KBM-7 (cell line): ENCODE measurements around the gene DENND10.
A peak's percentile ranks its signal among the peaks of the same experiment; 100 is the strongest.
"Not testable (repeated sequence)": the region's sequence is repeated elsewhere in the genome, so short reads cannot be mapped to it uniquely, and the experiment has no call there.

Source experiments
- DNase-seq: peaks from one replicate; pipeline ENCODE4 v3.0.0-alpha.2; 2015
- in situ Hi-C: fragments of 300-500 bp; cut with MboI; formaldehyde crosslinking; loops from 2 replicates; pipeline ENCODE4 v1.14.3; 2020; ENCODE audit warnings: low sequenced_read_pairs, low pct_unique_long_range_greater_than_20kb, mixed read lengths

Gene DENND10

GRCh38 chr10:119120875-119121274, 17.0 kb downstream of the DENND10 start:
- DNase-seq = no peak
- in situ Hi-C loops = no loop called here

GRCh38 chr10:119125942-119126341, 22.0 kb downstream of the DENND10 start:
- in situ Hi-C loops = no loop called here
- DNase-seq = no peak

DNA sequence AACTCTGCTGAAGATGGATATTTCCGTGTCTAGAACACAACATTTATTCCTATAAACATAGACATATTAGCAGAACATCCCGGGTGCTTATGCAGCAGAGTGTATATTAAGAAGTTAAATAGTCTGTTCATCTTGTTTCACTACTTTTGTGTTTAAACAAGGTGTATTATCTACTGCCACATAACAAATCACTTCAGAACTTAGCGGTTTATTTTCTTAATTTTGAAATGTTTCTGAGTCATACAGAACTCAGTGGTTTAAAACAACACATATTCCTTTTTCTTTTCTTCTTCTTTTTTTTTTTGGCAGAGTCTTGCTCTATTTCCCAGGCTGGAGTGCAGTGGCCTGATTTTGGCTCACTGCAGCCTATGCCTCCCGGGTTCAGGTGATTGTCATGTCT, 25.8 kb downstream of the DENND10 start:
- no peak for DNase-seq
- in situ Hi-C loops = no loop called here

DNA sequence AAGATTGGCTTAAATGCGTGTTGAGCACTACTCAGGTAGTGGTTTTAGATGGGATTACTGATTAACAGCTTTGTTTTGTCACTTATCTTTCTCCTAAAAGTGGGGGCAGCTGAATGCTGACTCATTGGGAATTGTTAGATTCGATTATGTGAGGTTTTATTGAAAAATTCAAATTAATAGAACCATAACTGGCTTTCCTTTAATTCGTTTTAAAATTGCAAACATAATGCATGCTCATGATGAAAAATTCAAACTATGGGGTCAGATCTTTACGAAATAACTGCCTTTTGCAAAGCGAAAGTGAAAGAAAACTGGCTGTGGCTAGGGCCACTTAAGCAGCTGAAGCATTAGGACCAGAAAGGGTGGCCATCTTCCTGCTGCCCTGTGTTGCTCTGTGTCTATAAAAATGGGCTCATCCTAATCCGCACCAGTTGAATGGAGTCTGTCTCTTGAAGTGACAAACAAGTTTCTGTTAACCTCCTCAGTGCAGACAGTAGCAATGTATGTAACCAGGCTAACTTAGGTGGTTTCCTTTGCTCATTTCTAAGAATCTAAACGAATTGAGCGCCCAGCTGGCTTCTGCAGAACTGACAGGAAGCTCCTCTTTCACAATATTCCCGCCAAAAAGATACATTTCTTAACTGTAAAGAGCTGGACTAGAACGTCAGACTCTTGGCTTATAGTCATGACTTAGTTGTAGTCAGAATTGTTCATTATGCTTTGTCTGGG, 27.8 kb downstream of the DENND10 start:
- peak; percentile 92 for DNase-seq
- in situ Hi-C loops = no loop called here

GRCh38 chr10:119132521-119133345, 28.8 kb downstream of the DENND10 start:
- in situ Hi-C loops = no loop called here
- DNase-seq = no peak

- DNase-seq = no peak
These were observed 30.0 kb downstream of the DENND10 start for GRCh38 chr10:119133949-119134348.

GRCh38 chr10:119135513-119135881, 31.6 kb downstream of the DENND10 start:
- in situ Hi-C loops = no loop called here

More at GRCh38 chr10:119133949-119134348, 30.0 kb downstream of the DENND10 start:
- in situ Hi-C loops = no loop called here

DNA sequence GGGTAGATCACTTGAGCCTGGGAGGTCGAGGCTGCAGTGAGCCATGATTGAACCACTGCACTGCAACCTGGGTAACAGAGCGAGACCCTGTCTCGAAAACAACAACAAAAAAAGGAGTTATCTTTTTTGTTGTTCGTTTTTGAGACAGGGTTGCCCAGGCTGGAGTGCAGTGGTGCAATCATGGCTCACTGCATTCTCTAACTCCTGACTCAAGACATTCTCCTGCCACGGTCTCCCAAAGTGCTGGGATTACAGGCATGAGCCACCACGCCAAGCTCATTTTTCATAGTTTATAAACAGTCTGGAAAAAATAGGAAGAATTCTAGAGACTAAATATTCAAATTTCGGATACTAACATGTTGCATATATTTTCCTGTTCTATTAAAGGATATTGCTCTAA, 32.2 kb downstream of the DENND10 start:
- DNase-seq = no peak
- in situ Hi-C loops = no loop called here

More at GRCh38 chr10:119135513-119135881, 31.6 kb downstream of the DENND10 start:
- DNase-seq = peak; percentile 65

- in situ Hi-C loops, DNase-seq: not testable (repeated sequence)
These were observed 34.0 kb downstream of the DENND10 start for GRCh38 chr10:119137878-119138277.

- in situ Hi-C loops = no loop called here
- no peak for DNase-seq
These were observed 34.7 kb downstream of the DENND10 start for GRCh38 chr10:119138346-119139306.

DNA sequence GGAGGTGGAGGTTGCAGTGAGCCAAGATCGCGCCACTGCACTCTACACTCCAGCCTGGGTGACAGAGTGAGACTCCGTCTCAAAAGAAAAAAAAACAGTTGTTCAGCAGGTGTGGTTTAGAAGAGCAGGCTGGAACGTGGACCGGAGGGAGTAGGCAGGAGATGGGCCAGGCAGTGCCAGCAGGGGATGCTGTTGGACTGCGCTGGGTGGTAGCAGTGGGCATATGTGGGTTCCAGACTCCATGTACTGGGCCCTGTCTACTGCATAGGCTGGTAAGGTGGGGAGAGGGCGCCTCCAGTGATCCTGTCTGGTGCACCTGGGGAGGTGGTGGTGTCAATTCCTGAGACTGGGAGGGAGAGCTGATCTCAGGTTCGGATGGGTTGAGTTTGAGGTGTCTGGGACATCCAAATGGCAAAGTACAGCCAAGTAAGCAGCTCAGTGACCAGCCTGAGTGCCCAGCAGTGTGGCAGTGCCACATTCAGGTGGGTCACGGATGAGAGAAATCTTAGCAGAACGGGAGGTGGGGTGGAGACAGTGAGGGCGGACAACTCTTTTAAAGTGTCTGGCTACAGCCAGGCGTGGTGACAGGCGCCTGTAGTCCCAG, 35.7 kb downstream of the DENND10 start:
- in situ Hi-C loops = no loop called here
- DNase-seq = peak; percentile 74

GRCh38 chr10:119140603-119141245, 36.8 kb downstream of the DENND10 start:
- no peak for DNase-seq
- in situ Hi-C loops = no loop called here

GRCh38 chr10:119143657-119144056, 39.7 kb downstream of the DENND10 start:
- in situ Hi-C loops = no loop called here

GRCh38 chr10:119149157-119149556, 45.2 kb downstream of the DENND10 start:
- in situ Hi-C loops = no loop called here
- no peak for DNase-seq

More at GRCh38 chr10:119143657-119144056, 39.7 kb downstream of the DENND10 start:
- DNase-seq = no peak

- in situ Hi-C loops = no loop called here
- DNase-seq = peak; percentile 29
These were observed 45.8 kb downstream of the DENND10 start for GRCh38 chr10:119149729-119150128.

- DNase-seq, in situ Hi-C loops: not testable (repeated sequence)
These were observed 47.7 kb downstream of the DENND10 start for GRCh38 chr10:119151601-119152000.

DNA sequence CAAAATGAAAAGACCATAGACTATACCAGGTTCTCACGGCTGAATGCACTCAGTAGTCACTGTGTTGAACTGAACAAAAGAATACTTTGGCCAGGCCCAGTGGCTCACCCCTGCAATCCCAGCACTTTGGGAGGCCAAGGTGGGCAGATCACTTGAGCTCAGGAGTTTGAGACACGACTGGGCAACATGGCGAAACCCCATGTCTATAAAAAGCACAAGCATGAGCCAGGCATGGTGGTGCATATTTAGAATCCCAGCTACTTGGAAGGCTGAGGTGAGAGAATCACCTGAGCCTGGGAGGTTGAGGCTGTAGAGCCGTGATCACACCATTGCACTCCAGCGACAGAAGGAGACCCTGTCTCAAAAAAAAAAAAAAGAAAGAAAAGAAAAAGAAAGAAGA, 49.1 kb downstream of the DENND10 start:
- in situ Hi-C loops = no loop called here
- DNase-seq = no peak

GRCh38 chr10:119153661-119154060, 49.7 kb downstream of the DENND10 start:
- DNase-seq = no peak
- in situ Hi-C loops = no loop called here
